Choroid plexus epithelial cell (primary cell): ENCODE data around the gene TBATA.

Experiments
- DNase-seq: peaks from one replicate; pipeline ENCODE4 v3.0.0-alpha.2; 2010; ENCODE audit warnings: low read depth
- H3K4me3 ChIP-seq: 2 replicates; pipeline ENCODE4 v1.5.1; 2011; ENCODE audit warnings: low read depth, mild to moderate bottlenecking, control low read depth, low read length, moderate library complexity
- CTCF ChIP-seq: conservative IDR thresholded peaks from 2 replicates; pipeline ENCODE4 v1.5.1; 2011; ENCODE audit warnings: low read depth, mild to moderate bottlenecking, control low read depth, inconsistent platforms, low read length, moderate library complexity

Gene TBATA

DNA sequence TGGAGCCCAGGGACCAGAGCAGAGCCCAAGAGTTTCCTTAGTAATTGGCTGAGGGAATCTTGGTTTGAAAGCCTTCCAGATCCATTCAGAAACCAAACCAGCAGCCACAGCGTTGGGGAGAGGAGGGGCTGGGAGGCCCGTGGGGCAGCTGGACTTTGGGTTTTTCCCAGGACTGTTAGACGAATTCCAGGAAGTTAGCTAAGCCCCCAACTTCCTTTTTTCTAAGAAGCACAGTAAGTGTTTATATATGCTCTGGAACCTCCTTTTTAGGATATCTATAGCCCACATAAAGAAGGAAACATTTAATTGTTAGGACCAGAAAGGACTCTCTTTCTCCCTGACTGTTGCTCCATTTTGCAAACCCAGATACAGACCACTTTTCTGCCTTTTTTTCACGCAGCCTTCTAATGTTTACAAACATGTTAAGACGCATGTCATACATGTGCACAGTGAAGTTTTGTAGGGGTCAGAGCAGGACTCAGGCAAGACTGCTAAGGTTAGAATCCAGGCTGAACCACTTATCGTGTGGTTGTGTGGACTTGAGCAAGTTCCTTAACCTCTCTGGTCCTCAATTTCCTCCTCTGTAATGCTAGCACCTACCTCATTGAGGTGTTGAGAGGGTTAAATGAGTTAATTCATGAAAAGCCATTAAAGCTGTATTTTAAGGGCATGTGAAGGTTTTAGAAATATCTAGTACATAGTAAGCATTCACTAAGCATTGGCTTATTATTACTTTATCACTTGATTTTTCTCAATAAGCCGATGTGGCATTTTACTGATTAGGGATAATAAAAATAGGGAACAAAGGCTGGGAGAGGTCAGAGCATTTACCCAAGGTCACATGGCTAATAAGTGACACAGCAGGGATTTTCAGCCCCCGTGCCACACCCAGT, 42.4 kb downstream of the TBATA start:
- peak; percentile 51 for DNase-seq
- no peak overlapping the region for H3K4me3 ChIP-seq
- no peak for TF ChIP-seq CTCF

DNA sequence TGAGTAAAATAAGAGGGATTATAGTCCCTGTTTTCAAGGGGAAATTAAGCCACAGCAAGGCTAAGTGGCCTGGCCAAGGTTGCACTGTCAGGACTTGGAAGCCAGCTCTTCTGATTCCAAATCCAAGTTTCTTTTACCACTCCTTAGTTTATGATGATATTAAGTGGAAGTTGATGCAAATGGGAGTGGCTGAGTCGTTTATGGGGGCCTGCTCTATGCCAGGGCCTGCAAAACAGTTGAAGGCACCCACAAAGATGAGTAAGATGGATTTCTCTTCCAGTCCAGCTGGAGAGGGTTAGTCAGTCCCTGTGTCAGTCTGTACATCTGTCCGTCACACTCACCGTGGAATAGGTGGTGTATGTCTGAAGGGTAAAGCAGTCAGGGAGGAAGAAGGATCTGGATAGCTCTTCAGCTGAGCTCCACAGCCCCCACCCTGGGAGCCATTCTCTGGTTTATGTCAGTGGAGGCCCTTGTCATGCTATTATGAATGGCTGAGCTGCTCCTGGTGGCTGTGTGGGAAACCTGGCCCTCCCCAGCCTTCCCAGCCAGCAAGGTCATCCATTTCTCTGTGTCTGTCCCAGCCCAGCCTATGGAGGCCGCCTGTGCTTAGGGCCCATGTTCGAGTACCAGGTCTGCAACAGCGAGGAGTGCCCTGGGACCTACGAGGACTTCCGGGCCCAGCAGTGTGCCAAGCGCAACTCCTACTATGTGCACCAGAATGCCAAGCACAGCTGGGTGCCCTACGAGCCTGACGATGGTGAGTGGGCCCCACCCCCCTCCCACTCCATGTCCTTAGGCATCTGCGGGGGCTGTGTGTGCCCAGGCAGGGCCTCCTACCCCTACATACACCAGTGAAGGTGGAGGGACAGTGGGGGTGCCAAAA, 44.5 kb downstream of the TBATA start:
- H3K4me3 ChIP-seq, result no peak overlapping the region
- no peak for DNase-seq
- no peak for TF ChIP-seq CTCF

GRCh38 chr10:70738761-70739121, 46.4 kb downstream of the TBATA start:
- H3K4me3 ChIP-seq, result no peak overlapping the region
- no peak for DNase-seq
- no peak for TF ChIP-seq CTCF

- H3K4me3 ChIP-seq, result no peak overlapping the region
- peak; percentile 16 for TF ChIP-seq CTCF
- DNase-seq, result no peak
Measured at GRCh38 chr10:70738006-70738760, 47.0 kb downstream of the TBATA start.

GRCh38 chr10:70737250-70737649, 47.9 kb downstream of the TBATA start:
- no peak for DNase-seq
- no peak overlapping the region for H3K4me3 ChIP-seq
- TF ChIP-seq CTCF, result no peak

DNA sequence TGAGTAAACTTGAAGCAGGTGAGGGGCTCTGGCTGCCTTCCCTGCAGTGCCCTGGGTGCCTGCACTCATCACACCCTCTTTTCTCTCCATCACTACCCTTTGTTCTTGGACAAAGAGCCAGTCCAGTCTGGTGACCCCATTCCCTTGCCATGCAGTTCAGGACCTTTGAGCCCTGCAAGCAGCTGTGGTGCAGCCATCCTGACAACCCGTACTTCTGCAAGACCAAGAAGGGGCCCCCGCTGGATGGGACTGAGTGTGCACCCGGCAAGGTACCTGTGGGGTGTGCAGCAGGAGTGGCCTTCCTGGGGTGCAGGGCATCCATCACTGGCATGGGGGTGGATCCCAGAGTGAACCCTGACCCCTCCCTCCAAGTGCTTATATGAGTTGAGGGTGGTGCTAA, 48.7 kb downstream of the TBATA start:
- no peak for DNase-seq
- no peak for TF ChIP-seq CTCF
- no peak overlapping the region for H3K4me3 ChIP-seq
